Neural crest cell (in vitro differentiated cells): ENCODE data around the gene JTB. TPM values are rescaled to one million over a fixed set of nuclear protein-coding genes. Genes with fewer than 3 reads are reported as not detected.
A peak's percentile ranks its signal among the peaks of the same experiment; 100 is the strongest.

ENCODE experiments used
- DNase-seq: peaks from one replicate; pipeline ENCODE4 v3.0.0; 2021; ENCODE audit warnings: low read depth, mixed read lengths, low spot score
- H3K27ac Mint-ChIP-seq: one replicate; pipeline ENCODE4 v1.8.0; 2021; ENCODE audit warnings: mild to moderate bottlenecking, mixed read lengths; ENCODE audit not compliant: unreplicated experiment
- H3K27me3 Mint-ChIP-seq: 2 replicates; pipeline ENCODE4 v1.8.0; 2021; ENCODE audit warnings: low read depth, mild to moderate bottlenecking, mixed read lengths
- H3K36me3 Mint-ChIP-seq: 2 replicates; pipeline ENCODE4 v1.8.0; 2021; ENCODE audit warnings: low read depth, mild to moderate bottlenecking, mixed read lengths
- H3K4me1 Mint-ChIP-seq: 2 replicates; pipeline ENCODE4 v1.8.0; 2021; ENCODE audit warnings: mixed read lengths
- H3K4me3 Mint-ChIP-seq: one replicate; pipeline ENCODE4 v1.8.0; 2021; ENCODE audit warnings: mild to moderate bottlenecking, mixed read lengths
- H3K9me3 Mint-ChIP-seq: 2 replicates; pipeline ENCODE4 v1.8.0; 2021; ENCODE audit warnings: mixed read lengths
- CTCF ChIP-seq: fragments of 200-600 bp; sonication (generic); conservative IDR thresholded peaks from 2 replicates; pipeline ENCODE4 v1.5.0; 2021; ENCODE audit warnings: antibody characterized with exemption, mild to moderate bottlenecking
- total RNA-seq: library from RNA; stranded (reverse); gene quantifications from 2 replicates; pipeline ENCODE4 v1.2.1, GENCODE V29; 2021

The JTB gene
- total RNA-seq, 1 donor from 2014 or later = 72.9 TPM

GRCh38 chr1:153991806-153992205, 14.3 kb upstream of the JTB start:
- Mint-ChIP-seq H3K27me3 (no peaks in the 10 kb centered on the region), H3K36me3 (peaks cover 28% of the 10 kb centered on the region), H3K4me1 (peaks cover 34% of the 10 kb centered on the region), H3K4me3 (peak overlapping the region; percentile 98), H3K9me3 (peaks cover 4% of the 10 kb centered on the region), H3K27ac (peak overlapping the region; percentile 99)
- TF ChIP-seq CTCF = no peak
- DNase-seq = no peak

DNA sequence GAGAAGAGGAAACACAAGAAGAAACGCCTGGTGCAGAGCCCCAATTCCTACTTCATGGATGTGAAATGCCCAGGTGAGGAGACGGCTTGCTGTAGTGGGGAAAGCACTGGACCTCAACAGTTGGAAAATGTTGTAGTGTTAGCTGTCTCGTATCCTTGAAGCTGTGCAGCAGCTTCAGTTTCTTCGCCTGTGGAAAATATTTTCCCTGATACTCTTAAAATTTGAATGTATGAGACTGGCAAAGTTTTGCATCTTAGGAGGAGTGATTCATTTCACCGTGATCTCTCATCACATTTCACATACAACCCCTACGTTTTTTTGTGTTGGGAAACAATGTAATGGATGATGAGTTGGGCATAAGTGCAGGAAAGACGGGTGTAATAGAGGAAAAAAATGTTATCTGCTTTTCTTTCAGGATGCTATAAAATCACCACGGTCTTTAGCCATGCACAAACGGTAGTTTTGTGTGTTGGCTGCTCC, 13.7 kb upstream of the JTB start:
- TF ChIP-seq CTCF = no peak
- peaks cover 4% of the 10 kb centered on the region for H3K9me3 Mint-ChIP-seq
- H3K27me3 Mint-ChIP-seq = no peaks in the 10 kb centered on the region
- H3K4me3 Mint-ChIP-seq = peak overlapping the region; percentile 98
- peaks cover 28% of the 10 kb centered on the region for H3K36me3 Mint-ChIP-seq
- no peak for DNase-seq
- peak overlapping the region; percentile 99 for H3K27ac Mint-ChIP-seq
- peaks cover 40% of the 10 kb centered on the region for H3K4me1 Mint-ChIP-seq

- Mint-ChIP-seq H3K27me3 (no peaks in the 10 kb centered on the region), H3K36me3 (peaks cover 26% of the 10 kb centered on the region), H3K4me3 (peak within 1 kb of the TSS; percentile 98), H3K27ac (peak within 1 kb of the TSS; percentile 99), H3K4me1 (peaks cover 44% of the 10 kb centered on the region), H3K9me3 (peaks cover 4% of the 10 kb centered on the region)
- peak; percentile 83 for DNase-seq
- no peak for TF ChIP-seq CTCF
These were observed 13.1 kb upstream of the JTB start, which contains the start of gene RPS27 for GRCh38 chr1:153990468-153991150. Gene RPS27, plus strand, starts transcription at chr1:153990762. Its CDS starts 35 bp downstream, at chr1:153990797.

DNA sequence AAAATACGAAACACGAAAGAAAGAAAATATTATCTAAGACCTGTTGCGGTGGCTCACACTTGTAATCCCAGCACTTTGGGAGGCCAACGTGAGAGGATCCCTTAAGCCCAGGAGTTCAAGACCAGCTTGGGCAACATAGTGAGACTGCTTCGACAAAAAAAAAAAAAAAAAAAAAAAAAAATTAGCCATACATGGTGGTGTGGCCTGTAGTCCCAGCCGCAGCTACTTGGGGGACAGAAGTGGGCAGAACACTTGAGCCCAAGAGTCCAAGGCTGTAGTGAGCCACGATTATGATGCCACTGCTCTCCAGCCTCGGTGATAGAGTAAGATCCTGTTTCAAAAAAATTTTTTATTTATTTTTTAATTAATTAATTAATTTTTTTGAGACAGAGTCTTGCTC, 10.1 kb upstream of the JTB start:
- Mint-ChIP-seq H3K9me3 (peaks cover 4% of the 10 kb centered on the region), H3K4me3 (peak overlapping the region; percentile 98), H3K27ac (no peak overlapping the region), H3K4me1 (peaks cover 51% of the 10 kb centered on the region), H3K27me3 (no peaks in the 10 kb centered on the region), H3K36me3 (peaks cover 22% of the 10 kb centered on the region)
- no peak for DNase-seq
- no peak for TF ChIP-seq CTCF

- peak within 1 kb of the TSS; percentile 98 for H3K4me3 Mint-ChIP-seq
- H3K9me3 Mint-ChIP-seq = peaks cover 4% of the 10 kb centered on the region
- no peak for TF ChIP-seq CTCF
- peak; percentile 64 for DNase-seq
- H3K36me3 Mint-ChIP-seq = peaks cover 15% of the 10 kb centered on the region
- peaks cover 41% of the 10 kb centered on the region for H3K4me1 Mint-ChIP-seq
- H3K27ac Mint-ChIP-seq = peak within 1 kb of the TSS; percentile 98
- H3K27me3 Mint-ChIP-seq = no peaks in the 10 kb centered on the region
These were observed 8.7 kb upstream of the JTB start, which contains the start of gene RAB13 for GRCh38 chr1:153985941-153986761. Gene RAB13, minus strand, starts transcription at chr1:153986339. Its CDS starts 103 bp downstream, at chr1:153986236.
